Measurements from ENCODE around the gene EPB41L2.

Gene EPB41L2

DNA sequence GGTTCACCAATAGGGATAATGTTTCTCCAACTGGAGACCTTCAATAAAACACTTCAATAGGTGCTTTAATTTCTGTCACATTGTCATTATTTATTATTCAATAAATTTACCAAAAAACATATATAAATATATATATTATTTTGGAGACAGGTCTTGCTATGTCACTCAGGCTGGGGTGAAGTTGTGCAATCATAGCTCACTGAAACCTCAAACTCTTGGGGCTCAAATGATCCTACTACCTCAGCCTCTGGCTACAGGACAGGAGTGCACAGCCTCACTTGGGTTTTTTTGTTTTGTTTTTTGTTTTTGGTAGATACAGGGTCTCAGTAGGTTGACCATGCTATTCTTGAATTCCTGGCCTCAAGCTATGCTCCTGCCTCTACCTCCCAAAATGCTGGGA lies 226.0 kb downstream of the EPB41L2 start:
- Histone ChIP-seq H3K27me3 (ENCODE audit: control insufficient read depth, insufficient read depth, low read length) (no peaks in the 10 kb centered on the region), H3K9me3 (ENCODE audit: control insufficient read depth, insufficient read depth, low read depth, low read length) (no peaks in the 10 kb centered on the region), H3K9ac (ENCODE audit: low read length) (no peak overlapping the region), H3K4me1 (ENCODE audit: control insufficient read depth, insufficient read depth, low read length) (peaks cover 17% of the 10 kb centered on the region), H3K4me3 (ENCODE audit: low read depth, low read length) (no peak overlapping the region), H3K27ac (ENCODE audit: low read depth, low read length) (no peak overlapping the region), H3K36me3 (ENCODE audit: control insufficient read depth, insufficient read depth, low read length) (no peaks in the 10 kb centered on the region)

DNA sequence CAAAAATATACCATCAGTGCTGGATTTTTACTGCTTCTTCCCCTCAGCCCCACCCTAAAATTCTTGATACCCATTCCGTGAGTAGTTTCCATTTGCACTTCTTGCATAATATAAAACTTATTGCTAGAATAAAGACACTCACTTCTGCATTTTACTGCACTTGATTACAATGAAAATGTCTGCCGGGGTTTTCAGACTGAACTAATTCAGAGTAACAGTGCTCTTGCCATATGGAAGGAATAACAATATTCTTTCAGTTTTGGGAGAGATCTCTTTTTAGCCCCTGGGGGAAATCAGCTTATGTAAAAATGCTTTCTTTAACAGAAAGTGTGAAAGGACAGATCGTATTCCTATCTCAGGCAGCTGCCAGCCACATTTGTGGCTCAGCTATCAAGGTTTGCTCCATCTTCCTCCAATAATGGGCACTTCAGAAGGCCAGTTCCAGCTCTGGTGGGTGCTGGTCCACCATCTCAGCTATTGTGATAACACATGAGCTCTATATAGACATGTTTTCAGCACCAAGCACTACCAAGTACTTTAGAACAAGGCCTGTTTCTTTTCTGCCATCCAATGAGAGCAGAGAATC lies 226.9 kb downstream of the EPB41L2 start:
- H3K4me1 ChIP-seq (ENCODE audit: control insufficient read depth, insufficient read depth, low read length) = peaks cover 11% of the 10 kb centered on the region
- H3K27me3 ChIP-seq (ENCODE audit: control insufficient read depth, insufficient read depth, low read length) = no peaks in the 10 kb centered on the region
- no peaks in the 10 kb centered on the region for H3K9me3 ChIP-seq (ENCODE audit: control insufficient read depth, insufficient read depth, low read depth, low read length)
- no peak overlapping the region for H3K27ac ChIP-seq (ENCODE audit: low read depth, low read length)
- no peak overlapping the region for H3K9ac ChIP-seq (ENCODE audit: low read length)
- H3K36me3 ChIP-seq (ENCODE audit: control insufficient read depth, insufficient read depth, low read length) = no peaks in the 10 kb centered on the region
- H3K4me3 ChIP-seq (ENCODE audit: low read depth, low read length) = no peak overlapping the region

GRCh38 chr6:130834482-130835251 lies 228.4 kb downstream of the EPB41L2 start:
- Histone ChIP-seq H3K36me3 (ENCODE audit: control insufficient read depth, insufficient read depth, low read length) (no peaks in the 10 kb centered on the region), H3K27ac (ENCODE audit: low read depth, low read length) (no peak overlapping the region), H3K27me3 (ENCODE audit: control insufficient read depth, insufficient read depth, low read length) (no peaks in the 10 kb centered on the region), H3K9ac (ENCODE audit: low read length) (no peak overlapping the region), H3K4me3 (ENCODE audit: low read depth, low read length) (no peak overlapping the region), H3K4me1 (ENCODE audit: control insufficient read depth, insufficient read depth, low read length) (peaks cover 4% of the 10 kb centered on the region; the same call in 1 of the 2 replicates), H3K9me3 (ENCODE audit: control insufficient read depth, insufficient read depth, low read depth, low read length) (no peaks in the 10 kb centered on the region)

- no peaks in the 10 kb centered on the region for H3K9me3 ChIP-seq (ENCODE audit: control insufficient read depth, insufficient read depth, low read depth, low read length)
- H3K36me3 ChIP-seq (ENCODE audit: control insufficient read depth, insufficient read depth, low read length) = no peaks in the 10 kb centered on the region
- H3K4me1 ChIP-seq (ENCODE audit: control insufficient read depth, insufficient read depth, low read length) = no peaks in the 10 kb centered on the region; the same call in 1 of the 2 replicates
- no peaks in the 10 kb centered on the region for H3K27me3 ChIP-seq (ENCODE audit: control insufficient read depth, insufficient read depth, low read length)
- H3K27ac ChIP-seq (ENCODE audit: low read depth, low read length) = no peak overlapping the region
- no peak overlapping the region for H3K9ac ChIP-seq (ENCODE audit: low read length)
- no peak overlapping the region for H3K4me3 ChIP-seq (ENCODE audit: low read depth, low read length)
Observed at GRCh38 chr6:130833569-130833968, 229.5 kb downstream of the EPB41L2 start.

- Histone ChIP-seq H3K9me3 (ENCODE audit: control insufficient read depth, insufficient read depth, low read depth, low read length) (no peaks in the 10 kb centered on the region), H3K27ac (ENCODE audit: low read depth, low read length) (no peak overlapping the region), H3K4me3 (ENCODE audit: low read depth, low read length) (no peak overlapping the region), H3K27me3 (ENCODE audit: control insufficient read depth, insufficient read depth, low read length) (no peaks in the 10 kb centered on the region), H3K36me3 (ENCODE audit: control insufficient read depth, insufficient read depth, low read length) (no peaks in the 10 kb centered on the region), H3K4me1 (ENCODE audit: control insufficient read depth, insufficient read depth, low read length) (0 out of 2 replicates have a peak, but pooled peaks cover under 1% of the 10 kb centered on the region), H3K9ac (ENCODE audit: low read length) (no peak overlapping the region)
Observed at GRCh38 chr6:130831607-130832006, 231.4 kb downstream of the EPB41L2 start.

GRCh38 chr6:130829333-130829910 lies 233.6 kb downstream of the EPB41L2 start:
- Histone ChIP-seq H3K4me3 (ENCODE audit: low read depth, low read length) (no peak overlapping the region), H3K36me3 (ENCODE audit: control insufficient read depth, insufficient read depth, low read length) (no peaks in the 10 kb centered on the region), H3K9ac (ENCODE audit: low read length) (no peak overlapping the region), H3K9me3 (ENCODE audit: control insufficient read depth, insufficient read depth, low read depth, low read length) (no peaks in the 10 kb centered on the region), H3K27me3 (ENCODE audit: control insufficient read depth, insufficient read depth, low read length) (no peaks in the 10 kb centered on the region), H3K4me1 (ENCODE audit: control insufficient read depth, insufficient read depth, low read length) (peaks cover 16% of the 10 kb centered on the region), H3K27ac (ENCODE audit: low read depth, low read length) (no peak overlapping the region)

DNA sequence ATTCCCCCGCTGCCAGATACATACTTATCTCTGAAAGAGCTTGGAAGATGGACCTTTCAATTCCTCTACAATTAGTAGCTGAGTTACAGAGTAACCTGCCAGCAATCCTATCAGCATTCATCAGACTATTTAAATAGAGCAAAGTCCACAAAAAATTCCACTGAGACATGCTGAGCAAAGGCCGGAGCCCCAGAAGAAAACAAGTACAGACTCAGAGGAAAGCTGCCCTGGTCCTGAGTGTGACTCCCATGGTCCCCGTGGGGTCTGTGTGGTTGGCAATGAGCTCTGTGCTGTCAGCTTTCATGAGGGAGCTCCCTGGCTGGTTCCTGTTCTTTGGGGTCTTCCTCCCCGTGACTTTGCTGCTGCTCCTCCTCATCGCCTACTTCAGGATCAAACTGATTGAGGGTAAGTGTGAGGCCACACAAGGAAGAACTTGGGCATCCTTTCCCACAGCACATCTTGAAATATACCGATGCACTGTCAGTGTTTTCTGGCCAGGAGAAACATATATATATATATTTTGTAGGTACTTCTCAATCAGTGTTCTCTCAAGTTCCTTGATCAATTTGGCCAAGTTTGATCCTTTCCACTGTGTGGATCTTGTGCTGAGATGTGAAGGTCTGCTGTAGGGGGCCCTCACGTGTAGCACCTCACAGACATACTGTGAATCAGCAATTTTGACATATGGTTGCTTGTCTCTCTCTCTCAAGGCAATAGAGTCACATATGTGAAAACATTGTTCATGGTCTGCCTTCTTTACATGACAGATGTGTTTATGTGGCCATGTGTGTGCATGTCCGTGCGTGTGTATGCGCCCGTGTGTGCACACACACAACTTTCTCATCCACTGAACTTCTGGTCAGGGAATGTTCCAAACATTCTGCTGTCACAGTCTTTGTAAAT lies 235.5 kb downstream of the EPB41L2 start, which contains the start of gene SMLR1:
SMLR1 (plus strand) TSS at position 160 of the 903 bp plus-strand sequence; CDS start at position 168, 8 bp downstream.
- H3K4me1 ChIP-seq (ENCODE audit: control insufficient read depth, insufficient read depth, low read length) = peaks cover 16% of the 10 kb centered on the region
- H3K27ac ChIP-seq (ENCODE audit: low read depth, low read length) = no peak within 1 kb of the TSS
- no peaks in the 10 kb centered on the region for H3K27me3 ChIP-seq (ENCODE audit: control insufficient read depth, insufficient read depth, low read length)
- H3K36me3 ChIP-seq (ENCODE audit: control insufficient read depth, insufficient read depth, low read length) = no peaks in the 10 kb centered on the region
- H3K9me3 ChIP-seq (ENCODE audit: control insufficient read depth, insufficient read depth, low read depth, low read length) = no peaks in the 10 kb centered on the region
- H3K9ac ChIP-seq (ENCODE audit: low read length) = no peak within 1 kb of the TSS
- H3K4me3 ChIP-seq (ENCODE audit: low read depth, low read length) = no peak within 1 kb of the TSS

DNA sequence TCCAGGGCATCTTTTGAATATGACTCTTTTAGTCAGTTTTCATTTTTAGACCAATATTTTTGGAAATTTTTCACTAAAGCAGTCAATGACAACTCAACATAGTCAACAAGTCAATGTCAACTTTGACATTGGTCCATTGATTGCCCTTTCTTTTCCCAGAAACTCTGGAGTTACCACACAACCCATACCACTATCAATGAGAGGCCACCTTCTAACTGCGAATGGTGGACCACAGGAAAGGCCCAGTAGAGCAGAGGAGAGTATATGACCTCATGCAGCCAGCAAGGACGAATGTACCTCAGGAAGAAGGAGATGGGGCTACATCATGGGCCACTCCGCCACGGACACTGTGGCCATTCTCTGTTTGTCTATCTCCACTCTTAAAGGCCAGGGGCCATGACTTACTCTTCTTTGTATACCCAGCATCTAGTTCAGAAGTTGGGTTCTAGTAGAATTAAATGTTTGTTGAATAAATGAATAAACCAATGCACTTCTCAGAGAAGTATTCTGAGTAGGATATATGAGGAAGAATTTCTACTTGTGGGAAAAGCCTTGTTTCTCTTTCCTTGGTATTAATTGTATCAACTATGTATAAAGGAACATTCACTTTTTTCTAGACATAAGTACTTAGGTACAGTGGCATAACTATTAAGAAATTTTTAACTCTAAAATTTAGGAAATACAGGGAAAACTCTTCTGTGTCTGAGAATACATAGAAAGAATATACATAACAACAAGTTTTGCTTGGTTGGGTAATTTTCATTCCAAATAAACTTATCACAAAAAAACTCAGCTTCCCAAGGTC lies 236.4 kb downstream of the EPB41L2 start:
- Histone ChIP-seq H3K27ac (ENCODE audit: low read depth, low read length) (no peak overlapping the region), H3K9me3 (ENCODE audit: control insufficient read depth, insufficient read depth, low read depth, low read length) (no peaks in the 10 kb centered on the region), H3K4me3 (ENCODE audit: low read depth, low read length) (no peak overlapping the region), H3K4me1 (ENCODE audit: control insufficient read depth, insufficient read depth, low read length) (peaks cover 16% of the 10 kb centered on the region), H3K36me3 (ENCODE audit: control insufficient read depth, insufficient read depth, low read length) (no peaks in the 10 kb centered on the region), H3K27me3 (ENCODE audit: control insufficient read depth, insufficient read depth, low read length) (no peaks in the 10 kb centered on the region), H3K9ac (ENCODE audit: low read length) (no peak overlapping the region)

GRCh38 chr6:130825772-130826441 lies 237.1 kb downstream of the EPB41L2 start:
- Histone ChIP-seq H3K4me1 (ENCODE audit: control insufficient read depth, insufficient read depth, low read length) (peaks cover 16% of the 10 kb centered on the region), H3K4me3 (ENCODE audit: low read depth, low read length) (no peak overlapping the region), H3K27ac (ENCODE audit: low read depth, low read length) (peak overlapping the region; percentile 36; the same call in 1 of the 2 replicates), H3K9ac (ENCODE audit: low read length) (no peak overlapping the region), H3K27me3 (ENCODE audit: control insufficient read depth, insufficient read depth, low read length) (no peaks in the 10 kb centered on the region), H3K36me3 (ENCODE audit: control insufficient read depth, insufficient read depth, low read length) (no peaks in the 10 kb centered on the region), H3K9me3 (ENCODE audit: control insufficient read depth, insufficient read depth, low read depth, low read length) (no peaks in the 10 kb centered on the region)
